IMR-90 (cell line): ENCODE measurements around the gene TMCC1. TPM values are rescaled to one million over a fixed set of nuclear protein-coding genes. Genes with fewer than 3 reads are reported as not detected.

Experiments used
- ATAC-seq: fragments of 200-7000 bp; cut with Tn5 transposase; 2 replicates; pipeline ENCODE4 v1.9.1; 2020; ENCODE audit warnings: low read depth, mild to moderate bottlenecking, moderate library complexity
- BruUV-seq: library from RNA; stranded (reverse); fragments of 400-500 nt; replicated peaks from 2 replicates; lab custom pipeline; 2021; lab: Mats Ljungman, UMichigan
- CTCF ChIA-PET: fragments of 300-600 bp; formaldehyde crosslinking; extraction: SDS; loops from one replicate; lab custom pipeline; 2021; ENCODE audit warnings: antibody characterized with exemption; lab: Yijun Ruan, JAX
- POLR2A ChIA-PET: fragments of 300-600 bp; sonication (Branson Sonifier 250); formaldehyde crosslinking; loops from one replicate; lab custom pipeline; 2022; ENCODE audit warnings: antibody characterized with exemption; ENCODE audit not compliant: unreplicated experiment; lab: Charles Lee
- DNase-seq: peaks from one replicate; pipeline ENCODE4 v3.0.0; 2013
- H2AFZ ChIP-seq: replicated peaks from 2 replicates; pipeline ENCODE3; 2013; ENCODE audit warnings: low read length, mild to moderate bottlenecking; ENCODE audit not compliant: poor library complexity
- H2AK5ac ChIP-seq: 2 replicates; pipeline ENCODE4 v1.6.1; 2013; ENCODE audit warnings: low read depth, low read length, inconsistent platforms
- H2AK9ac ChIP-seq: replicated peaks from 2 replicates; pipeline ENCODE3; 2013; ENCODE audit warnings: mild to moderate bottlenecking, low read depth, low read length, moderate library complexity; ENCODE audit not compliant: poor library complexity
- H2BK120ac ChIP-seq: 2 replicates; pipeline ENCODE4 v1.6.1; 2013; ENCODE audit warnings: low read depth, low read length, inconsistent platforms
- H2BK15ac ChIP-seq: 3 replicates; pipeline ENCODE4 v1.6.1; 2013; ENCODE audit warnings: low read depth, low read length, inconsistent platforms
- H2BK20ac ChIP-seq: 2 replicates; pipeline ENCODE4 v1.6.1; 2013; ENCODE audit warnings: low read depth, mild to moderate bottlenecking, inconsistent platforms, low read length, moderate library complexity
- H2BK5ac ChIP-seq: 2 replicates; pipeline ENCODE4 v1.6.1; 2013; ENCODE audit warnings: mild to moderate bottlenecking, low read depth, low read length, inconsistent platforms; ENCODE audit not compliant: poor library complexity, severe bottlenecking
- H3K14ac ChIP-seq: replicated peaks from 2 replicates; pipeline ENCODE4 v1.6.1; 2013; ENCODE audit warnings: low read depth, low read length, inconsistent platforms
- H3K18ac ChIP-seq: 2 replicates; pipeline ENCODE4 v1.6.1; 2013; ENCODE audit warnings: low read depth, low read length, control low read depth
- H3K23ac ChIP-seq: 2 replicates; pipeline ENCODE4 v1.6.1; 2013; ENCODE audit warnings: low read depth, low read length, inconsistent platforms
- H3K27ac ChIP-seq: 2 replicates; pipeline ENCODE4 v1.5.1; 2013; ENCODE audit warnings: mild to moderate bottlenecking, control low read depth, low read length; ENCODE audit not compliant: insufficient read depth
- H3K27me3 ChIP-seq: 2 replicates; pipeline ENCODE4 v1.6.1; 2013; ENCODE audit warnings: low read length; ENCODE audit not compliant: control insufficient read depth, insufficient read depth
- H3K36me3 ChIP-seq: 2 replicates; pipeline ENCODE4 v1.6.1; 2013; ENCODE audit warnings: low read length, mixed read lengths; ENCODE audit not compliant: control insufficient read depth, insufficient read depth
- H3K4ac ChIP-seq: 2 replicates; pipeline ENCODE4 v1.6.1; 2013; ENCODE audit warnings: low read depth, low read length, inconsistent platforms
- H3K4me1 ChIP-seq: 2 replicates; pipeline ENCODE4 v1.6.1; 2013; ENCODE audit warnings: low read length, mixed read lengths; ENCODE audit not compliant: control insufficient read depth, insufficient read depth
- H3K4me2 ChIP-seq: 2 replicates; pipeline ENCODE4 v1.6.1; 2013; ENCODE audit warnings: low read depth, mild to moderate bottlenecking, control low read depth, low read length, moderate library complexity
- H3K4me3 ChIP-seq: 2 replicates; pipeline ENCODE4 v1.5.1; 2013; ENCODE audit warnings: low read depth, mild to moderate bottlenecking, control low read depth, low read length, moderate library complexity; ENCODE audit not compliant: insufficient read depth
- H3K56ac ChIP-seq: 2 replicates; pipeline ENCODE4 v1.6.1; 2013; ENCODE audit warnings: low read length, inconsistent platforms; ENCODE audit not compliant: insufficient read depth; ENCODE audit errors: extremely low read depth
- H3K79me1 ChIP-seq, 2 experiments: 2 replicates each; pipeline ENCODE4 v1.6.1; 2013; ENCODE audit warnings: low read length in 2 of 2, inconsistent platforms in 1 of 2, low read depth in 1 of 2
- H3K9ac ChIP-seq: 2 replicates; pipeline ENCODE4 v1.6.1; 2013; ENCODE audit warnings: low read depth, low read length, control low read depth
- H3K9me1 ChIP-seq: 2 replicates; pipeline ENCODE4 v1.6.1; 2013; ENCODE audit warnings: low read length, inconsistent platforms; ENCODE audit not compliant: insufficient read depth
- H3K9me3 ChIP-seq: 2 replicates; pipeline ENCODE4 v1.6.1; 2013; ENCODE audit warnings: low read length; ENCODE audit not compliant: control insufficient read depth, insufficient read depth
- H4K20me1 ChIP-seq: 2 replicates; pipeline ENCODE4 v1.6.1; 2013; ENCODE audit warnings: low read length, inconsistent platforms; ENCODE audit not compliant: insufficient read depth
- H4K5ac ChIP-seq: 2 replicates; pipeline ENCODE4 v1.6.1; 2013; ENCODE audit warnings: mild to moderate bottlenecking, low read depth, low read length, control low read depth
- H4K8ac ChIP-seq, 2 experiments: 2 replicates each; pipeline ENCODE4 v1.6.1; 2013; ENCODE audit warnings: low read depth in 2 of 2, low read length in 2 of 2, control low read depth in 1 of 2, inconsistent platforms in 1 of 2
- H4K91ac ChIP-seq: 2 replicates; pipeline ENCODE4 v1.6.1; 2013; ENCODE audit warnings: low read depth, low read length, inconsistent platforms; ENCODE audit not compliant: insufficient read depth
- BHLHE40 ChIP-seq: fragments of 150-350 bp; IDR thresholded peaks from 2 replicates; pipeline ENCODE4 v1.6.1; 2016; ENCODE audit warnings: mild to moderate bottlenecking, low read depth, low read length
- CEBPB ChIP-seq: IDR thresholded peaks from 2 replicates; pipeline ENCODE4 v1.6.1; 2012; ENCODE audit warnings: low read depth, low read length, improper control_type of control experiment
- CHD1 ChIP-seq: IDR thresholded peaks from 2 replicates; pipeline ENCODE4 v1.6.1; 2012; ENCODE audit warnings: low read depth, low read length, improper control_type of control experiment
- MAFK ChIP-seq: IDR thresholded peaks from 2 replicates; pipeline ENCODE4 v1.6.1; 2012; ENCODE audit warnings: low read depth, low read length, improper control_type of control experiment
- MAZ ChIP-seq: IDR thresholded peaks from 2 replicates; pipeline ENCODE4 v1.6.1; 2012; ENCODE audit warnings: low read depth, mild to moderate bottlenecking, low read length, improper control_type of control experiment, moderate library complexity, borderline replicate concordance
- MXI1 ChIP-seq: IDR thresholded peaks from 2 replicates; pipeline ENCODE4 v1.6.1; 2012; ENCODE audit warnings: low read depth, mild to moderate bottlenecking, low read length, moderate library complexity, borderline replicate concordance
- POLR2A ChIP-seq: IDR thresholded peaks from 2 replicates; pipeline ENCODE4 v1.6.1; 2012; ENCODE audit warnings: mild to moderate bottlenecking, low read depth, low read length
- RAD21 ChIP-seq: IDR thresholded peaks from 2 replicates; pipeline ENCODE4 v1.6.1; 2012; ENCODE audit warnings: low read length, improper control_type of control experiment
- RCOR1 ChIP-seq: IDR thresholded peaks from 2 replicates; pipeline ENCODE4 v1.6.1; 2012; ENCODE audit warnings: mild to moderate bottlenecking, low read length, improper control_type of control experiment; ENCODE audit not compliant: insufficient replicate concordance
- SMC3 ChIP-seq: fragments of 150-350 bp; IDR thresholded peaks from 2 replicates; pipeline ENCODE4 v1.6.1; 2016; ENCODE audit warnings: low read depth, mild to moderate bottlenecking, antibody characterized with exemption, low read length, moderate library complexity
- WGBS, 2 experiments: methylation state at CpG; one replicate each; pipeline versions ENCODE4 v1.1.5 to v1.1.7; 2013; ENCODE audit warnings: missing lambda C conversion rate in 2 of 2; ENCODE audit not compliant: insufficient read length in 1 of 2; ENCODE audit errors: extremely low coverage in 2 of 2; 5-methylcytosine and 5-hydroxymethylcytosine counted together
- dilution Hi-C: fragments of 300-500 bp; cut with HindIII; formaldehyde crosslinking; loops from one replicate; pipeline ENCODE4 v1.14.3; 2018; ENCODE audit warnings: low sequenced_read_pairs; ENCODE audit not compliant: unreplicated experiment
- in situ Hi-C: fragments of 300-500 bp; cut with MboI; formaldehyde crosslinking; loops from 3 replicates; pipeline ENCODE4 v1.14.3; 2019; ENCODE audit warnings: low sequenced_read_pairs, inconsistent platforms, mixed read lengths
- intact Hi-C: fragments of 100-400 bp; cut with micrococcal nuclease; formaldehyde crosslinking; loops from 2 replicates; pipeline ENCODE4 v1.10.0; 2022
- polyA plus RNA-seq, 3 experiments: library from polyadenylated mRNA; depleted of rRNA; stranded (reverse); fragments of >200 nt; gene quantifications; 2 replicates each; pipeline ENCODE4 v1.2.3, GENCODE V29; 2012; ENCODE audit warnings: low replicate concordance in 1 of 3
- total RNA-seq: library from RNA; depleted of rRNA; stranded (reverse); fragments of >200 nt; gene quantifications from 2 replicates; pipeline ENCODE4 v1.2.3, GENCODE V29; 2012
- TF ChIP-seq, protein P1 (sequence below): conservative IDR thresholded peaks from 2 replicates; pipeline ENCODE4 v1.5.1; 2012; ENCODE audit warnings: mild to moderate bottlenecking, low read depth, low read length, improper control_type of control experiment

TMCC1 gene
- total and polyA plus RNA-seq, 2 of the 4 experiments (the other 2 are of a cell fraction) = 5.0 to 7.3 TPM

DNA sequence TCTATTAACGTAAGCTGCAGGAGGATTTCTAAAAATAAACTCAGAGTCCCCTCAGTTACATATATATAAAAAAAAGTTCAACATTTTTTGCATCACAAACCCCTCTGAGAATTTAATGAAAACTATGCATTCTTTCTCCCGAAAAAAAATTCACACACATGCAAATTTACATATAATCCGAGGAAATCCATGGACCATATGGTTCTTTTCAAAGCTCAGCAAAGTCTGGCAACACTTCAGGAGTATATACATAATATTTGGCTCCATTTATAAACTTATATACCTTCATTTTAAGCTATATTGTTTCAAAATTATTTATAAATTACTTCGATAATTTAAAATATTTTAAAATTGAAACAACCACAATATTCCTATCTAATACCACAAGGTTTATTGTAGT lies 146.4 kb downstream of the TMCC1 start:
- Histone ChIP-seq H3K79me1 (peaks cover 0 to 7% of the 10 kb centered on the region in 2 experiments; a peak in 2 of 4 replicates), H3K9ac (no peak overlapping the region), H2BK5ac (no peak overlapping the region), H3K56ac (no peak overlapping the region), H4K8ac (no peak overlapping the region), H4K20me1 (no peaks in the 10 kb centered on the region), H3K27ac (no peak overlapping the region), H2AK9ac (no peak overlapping the region), H3K14ac (no peak overlapping the region), H3K4me2 (no peak overlapping the region), H2BK120ac (no peak overlapping the region), H3K18ac (no peak overlapping the region), H3K9me1 (no peaks in the 10 kb centered on the region), H2BK15ac (no peak overlapping the region), H3K4ac (no peak overlapping the region), H3K23ac (no peak overlapping the region), H3K4me1 (peaks cover 3% of the 10 kb centered on the region; the same call in 1 of the 2 replicates), H2AFZ (no peak overlapping the region), H2AK5ac (no peak overlapping the region), H4K5ac (no peak overlapping the region), H2BK20ac (no peak overlapping the region), H3K36me3 (no peaks in the 10 kb centered on the region), H4K91ac (no peak overlapping the region), H3K4me3 (no peak overlapping the region), H3K9me3 (no peaks in the 10 kb centered on the region), H3K27me3 (no peaks in the 10 kb centered on the region)
- ChIA-PET POLR2A (no interaction called here), CTCF (interaction anchor here (1.0 kb wide), 1 partner anchor 24 kb away, joined by 3 read pairs; no protein-coding TSS in a partner anchor)
- DNase-seq = no peak
- TF ChIP-seq SMC3 = no peak
- no peak for TF ChIP-seq POLR2A
- TF ChIP-seq CHD1 = no peak
- TF ChIP-seq, protein P1, sequence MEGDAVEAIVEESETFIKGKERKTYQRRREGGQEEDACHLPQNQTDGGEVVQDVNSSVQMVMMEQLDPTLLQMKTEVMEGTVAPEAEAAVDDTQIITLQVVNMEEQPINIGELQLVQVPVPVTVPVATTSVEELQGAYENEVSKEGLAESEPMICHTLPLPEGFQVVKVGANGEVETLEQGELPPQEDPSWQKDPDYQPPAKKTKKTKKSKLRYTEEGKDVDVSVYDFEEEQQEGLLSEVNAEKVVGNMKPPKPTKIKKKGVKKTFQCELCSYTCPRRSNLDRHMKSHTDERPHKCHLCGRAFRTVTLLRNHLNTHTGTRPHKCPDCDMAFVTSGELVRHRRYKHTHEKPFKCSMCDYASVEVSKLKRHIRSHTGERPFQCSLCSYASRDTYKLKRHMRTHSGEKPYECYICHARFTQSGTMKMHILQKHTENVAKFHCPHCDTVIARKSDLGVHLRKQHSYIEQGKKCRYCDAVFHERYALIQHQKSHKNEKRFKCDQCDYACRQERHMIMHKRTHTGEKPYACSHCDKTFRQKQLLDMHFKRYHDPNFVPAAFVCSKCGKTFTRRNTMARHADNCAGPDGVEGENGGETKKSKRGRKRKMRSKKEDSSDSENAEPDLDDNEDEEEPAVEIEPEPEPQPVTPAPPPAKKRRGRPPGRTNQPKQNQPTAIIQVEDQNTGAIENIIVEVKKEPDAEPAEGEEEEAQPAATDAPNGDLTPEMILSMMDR = no peak
- TF ChIP-seq MAZ = no peak
- TF ChIP-seq BHLHE40 = no peak
- TF ChIP-seq RAD21 = no peak
- no peak for TF ChIP-seq MAFK
- TF ChIP-seq RCOR1 = no peak
- TF ChIP-seq MXI1 = no peak
- no peak for TF ChIP-seq CEBPB
- in situ Hi-C loops = no loop called here
- no TSS peak for BruUV-seq
- intact Hi-C loops = no loop called here
- no peak for ATAC-seq
- dilution Hi-C loops = no loop called here
- no CpG with 5 or more reads among the region's 4 CpGs for WGBS, 2 experiments
